GM12864 (cell line): ENCODE measurements around the gene CFB.
"Not testable (repeated sequence)": the region's sequence is repeated elsewhere in the genome, so short reads cannot be mapped to it uniquely, and the experiment has no call there.

Source experiments
- DNase-seq: peaks from one replicate; pipeline ENCODE4 v3.0.0-alpha.2; 2011; ENCODE audit warnings: low read depth
- H3K4me3 ChIP-seq: 2 replicates; pipeline ENCODE4 v1.5.1; 2011; ENCODE audit warnings: mild to moderate bottlenecking, low read depth, low read length, control low read depth
- TF ChIP-seq, protein P1 (sequence below): IDR thresholded peaks from 2 replicates; pipeline ENCODE4 v1.5.1; 2011; ENCODE audit warnings: low read depth, mild to moderate bottlenecking, moderate library complexity, low read length, control low read depth, inconsistent platforms; ENCODE audit errors: missing control alignments

The CFB gene

GRCh38 chr6:31971279-31971992, 25.5 kb downstream of the CFB start:
- DNase-seq, result no peak
- H3K4me3 ChIP-seq, result peak overlapping the region; percentile 96
- TF ChIP-seq, protein P1, sequence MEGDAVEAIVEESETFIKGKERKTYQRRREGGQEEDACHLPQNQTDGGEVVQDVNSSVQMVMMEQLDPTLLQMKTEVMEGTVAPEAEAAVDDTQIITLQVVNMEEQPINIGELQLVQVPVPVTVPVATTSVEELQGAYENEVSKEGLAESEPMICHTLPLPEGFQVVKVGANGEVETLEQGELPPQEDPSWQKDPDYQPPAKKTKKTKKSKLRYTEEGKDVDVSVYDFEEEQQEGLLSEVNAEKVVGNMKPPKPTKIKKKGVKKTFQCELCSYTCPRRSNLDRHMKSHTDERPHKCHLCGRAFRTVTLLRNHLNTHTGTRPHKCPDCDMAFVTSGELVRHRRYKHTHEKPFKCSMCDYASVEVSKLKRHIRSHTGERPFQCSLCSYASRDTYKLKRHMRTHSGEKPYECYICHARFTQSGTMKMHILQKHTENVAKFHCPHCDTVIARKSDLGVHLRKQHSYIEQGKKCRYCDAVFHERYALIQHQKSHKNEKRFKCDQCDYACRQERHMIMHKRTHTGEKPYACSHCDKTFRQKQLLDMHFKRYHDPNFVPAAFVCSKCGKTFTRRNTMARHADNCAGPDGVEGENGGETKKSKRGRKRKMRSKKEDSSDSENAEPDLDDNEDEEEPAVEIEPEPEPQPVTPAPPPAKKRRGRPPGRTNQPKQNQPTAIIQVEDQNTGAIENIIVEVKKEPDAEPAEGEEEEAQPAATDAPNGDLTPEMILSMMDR, result no peak

DNA sequence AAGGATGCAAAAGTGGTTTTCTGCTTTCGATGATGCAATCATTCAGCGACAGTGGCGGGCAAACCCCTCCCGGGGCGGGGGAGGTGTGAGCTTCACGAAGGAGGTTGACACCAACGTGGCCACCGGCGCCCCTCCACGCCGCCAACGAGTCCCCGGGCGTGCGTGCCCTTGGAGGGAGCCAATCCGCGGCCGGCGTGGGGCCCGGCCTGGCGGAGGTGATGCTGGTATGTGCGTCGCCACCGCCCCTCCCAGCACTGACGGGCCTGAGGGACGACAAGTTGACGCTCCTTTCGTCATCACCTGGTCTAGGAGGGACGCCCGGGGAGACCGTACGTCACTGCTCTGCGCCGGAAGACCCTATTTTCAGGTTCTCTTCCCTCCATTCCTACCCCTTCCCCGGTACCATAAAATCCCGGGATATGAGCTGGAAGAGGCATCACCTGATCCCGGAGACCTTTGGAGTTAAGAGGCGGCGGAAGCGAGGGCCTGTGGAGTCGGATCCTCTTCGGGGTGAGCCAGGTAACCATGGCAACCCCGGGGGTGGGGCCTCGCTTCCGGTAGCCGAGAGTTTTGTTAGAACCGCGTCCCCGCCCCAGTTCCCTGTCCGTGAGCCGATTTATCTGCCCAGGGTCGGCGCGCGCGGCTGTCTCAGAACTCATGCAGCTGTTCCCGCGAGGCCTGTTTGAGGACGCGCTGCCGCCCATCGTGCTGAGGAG, 26.3 kb downstream of the CFB start, which contains the start of gene DXO:
Gene DXO (minus strand): TSS at position 146 of the 716 bp plus-strand sequence. CDS start 463 bp downstream, outside the sequence.
- peak within 1 kb of the TSS; percentile 96 for H3K4me3 ChIP-seq
- DNase-seq, result peak; percentile 96
- TF ChIP-seq, protein P1, result no peak

DNA sequence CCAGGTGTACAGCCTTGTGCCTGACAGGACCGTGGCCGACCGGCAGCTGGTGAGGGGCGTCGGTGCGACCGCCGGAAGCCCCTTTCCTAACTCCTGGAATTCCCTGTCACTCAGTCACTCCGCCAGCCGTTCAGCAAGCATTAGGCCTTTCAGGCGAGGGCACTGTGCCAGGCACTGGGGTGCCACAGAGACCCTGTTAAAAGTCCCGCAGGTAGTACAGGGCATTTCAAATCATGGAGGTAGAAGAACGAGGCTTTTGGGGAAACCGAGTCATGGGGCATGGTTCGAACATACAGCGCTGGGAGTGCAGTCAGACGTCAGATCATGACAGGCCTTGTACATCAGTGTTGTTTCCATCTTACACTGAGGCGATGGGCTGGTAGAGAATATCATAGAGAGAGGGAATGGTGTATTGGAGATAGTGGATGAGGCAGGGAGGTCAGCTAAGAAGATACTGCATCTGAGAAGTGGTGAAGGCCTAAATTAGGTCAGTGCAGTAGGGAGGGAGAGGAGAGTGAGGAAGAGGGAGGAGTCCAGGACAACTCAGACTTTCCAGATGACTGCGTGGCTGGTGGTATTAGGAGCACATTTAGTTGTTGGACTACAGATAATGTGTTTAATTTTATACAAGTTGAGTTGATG, 26.9 kb downstream of the CFB start:
- peak overlapping the region; percentile 96 for H3K4me3 ChIP-seq
- DNase-seq, result no peak
- TF ChIP-seq, protein P1, result no peak

DNA sequence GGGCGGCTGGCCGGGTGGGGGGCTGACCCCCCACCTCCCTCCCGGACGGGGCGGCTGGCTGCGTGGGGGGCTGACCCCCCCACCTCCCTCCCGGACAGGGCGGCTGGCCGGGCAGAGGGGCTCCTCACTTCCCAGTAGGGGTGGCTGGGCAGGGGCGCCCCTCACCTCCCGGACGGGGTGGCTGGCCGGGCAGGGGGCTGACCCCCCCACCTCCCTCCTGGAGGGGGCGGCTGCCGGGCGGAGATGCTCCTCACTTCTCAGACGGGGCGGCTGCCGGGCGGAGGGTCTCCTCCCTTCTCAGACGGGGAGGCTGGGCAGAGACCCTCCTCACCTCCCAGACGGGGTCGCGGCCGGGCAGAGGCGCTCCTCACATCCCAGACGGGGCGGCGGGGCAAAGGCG, 30.2 kb downstream of the CFB start:
- H3K4me3 ChIP-seq, DNase-seq: not testable (repeated sequence)

DNA sequence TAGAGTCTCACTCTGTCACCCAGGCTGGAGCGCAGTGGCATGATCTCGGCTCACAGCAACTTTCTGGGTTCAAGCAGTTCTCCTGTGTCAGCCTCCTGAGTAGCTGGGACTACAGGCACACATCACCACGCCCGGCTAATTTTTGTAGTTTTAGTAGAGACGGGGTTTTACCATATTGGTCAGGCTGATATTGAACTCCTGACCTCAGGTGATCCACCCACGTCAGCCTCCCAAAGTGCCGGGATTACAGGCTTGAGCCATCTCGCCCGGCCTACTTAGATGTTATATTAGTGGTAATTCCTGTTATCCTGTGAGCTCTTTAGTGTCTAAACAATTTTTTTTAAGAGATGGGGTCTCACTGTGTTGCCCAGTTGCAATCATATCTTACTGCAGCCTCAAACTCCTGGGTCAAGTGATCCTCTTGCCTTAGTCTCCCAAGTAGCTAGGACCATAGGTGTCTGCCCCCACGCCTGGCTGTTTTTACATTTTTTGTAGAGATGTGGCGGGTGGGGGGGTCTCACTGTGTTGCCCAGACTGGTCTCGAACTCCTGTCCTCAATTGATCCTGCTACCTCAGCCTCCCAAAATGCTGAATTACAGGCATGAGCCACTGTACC, 32.0 kb downstream of the CFB start:
- H3K4me3 ChIP-seq, result no peak overlapping the region
- no peak for DNase-seq
- TF ChIP-seq, protein P1, result no peak

DNA sequence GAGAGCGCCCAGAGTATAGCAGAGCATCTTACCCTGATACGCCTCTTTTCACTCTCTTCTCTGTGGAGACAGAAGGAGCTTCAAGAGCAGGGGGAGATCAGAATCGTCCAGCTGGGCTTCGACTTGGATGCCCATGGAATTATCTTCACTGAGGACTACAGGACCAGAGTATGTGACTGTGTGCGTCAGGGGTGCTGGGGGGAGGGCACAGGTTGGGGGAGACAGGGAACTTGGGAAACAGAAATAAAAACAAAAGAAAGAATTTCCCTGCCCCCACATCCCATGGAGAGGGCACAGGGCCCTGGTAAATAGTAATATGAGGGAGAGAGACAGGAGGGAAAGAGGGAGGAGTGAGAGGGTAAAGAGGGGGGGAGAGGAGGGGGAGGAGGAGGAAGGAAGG, 32.9 kb downstream of the CFB start:
- no peak overlapping the region for H3K4me3 ChIP-seq
- TF ChIP-seq, protein P1, result no peak
- DNase-seq, result no peak
